H7 (cell line): Measurements from ENCODE around the gene NMRAL1. TPM values are rescaled to one million over a fixed set of nuclear protein-coding genes. Genes with fewer than 3 reads are reported as not detected.

Experiments used
- DNase-seq: peaks from one replicate; pipeline ENCODE4 v3.0.0; 2012
- H3K27me3 ChIP-seq: 2 replicates; pipeline ENCODE4 v1.6.0; 2011; ENCODE audit warnings: mild to moderate bottlenecking, low read length; ENCODE audit not compliant: control insufficient read depth, insufficient read depth
- H3K36me3 ChIP-seq: replicated peaks from 2 replicates; pipeline ENCODE4 v1.5.1; 2011; ENCODE audit warnings: low read length; ENCODE audit not compliant: control insufficient read depth, insufficient read depth
- H3K4me3 ChIP-seq: 2 replicates; pipeline ENCODE4 v1.5.1; 2011; ENCODE audit warnings: low read depth, mild to moderate bottlenecking, control low read depth, low read length, moderate library complexity; ENCODE audit not compliant: insufficient read depth
- total RNA-seq: library from RNA; depleted of rRNA; stranded (reverse); fragments of >200 nt; shearing (Covaris generic); gene quantifications from 2 replicates; pipeline ENCODE4 v1.2.3, GENCODE V29; 2014

The NMRAL1 gene
- total RNA-seq, 1 experiment from 2014 or later, result 102 TPM

GRCh38 chr16:4433914-4434787 is 40.3 kb downstream of the NMRAL1 start:
- H3K4me3 ChIP-seq, result no peak overlapping the region
- no peak for DNase-seq
- H3K27me3 ChIP-seq, result no peaks in the 10 kb centered on the region
- H3K36me3 ChIP-seq, result peaks cover 17% of the 10 kb centered on the region

GRCh38 chr16:4433228-4433627 is 41.2 kb downstream of the NMRAL1 start:
- Histone ChIP-seq H3K27me3 (no peaks in the 10 kb centered on the region), H3K4me3 (no peak overlapping the region), H3K36me3 (peaks cover 15% of the 10 kb centered on the region)
- DNase-seq, result no peak

GRCh38 chr16:4431023-4431422 is 43.4 kb downstream of the NMRAL1 start:
- no peak for DNase-seq
- Histone ChIP-seq H3K4me3 (no peak overlapping the region), H3K36me3 (peaks cover 11% of the 10 kb centered on the region), H3K27me3 (no peaks in the 10 kb centered on the region)

- no peaks in the 10 kb centered on the region for H3K27me3 ChIP-seq
- H3K4me3 ChIP-seq, result no peak overlapping the region
- peaks cover 1% of the 10 kb centered on the region for H3K36me3 ChIP-seq
- DNase-seq, result no peak
Observed at GRCh38 chr16:4428500-4428899, 45.9 kb downstream of the NMRAL1 start.

GRCh38 chr16:4426722-4427372 is 47.6 kb downstream of the NMRAL1 start:
- peak overlapping the region; percentile 89 for H3K4me3 ChIP-seq
- no peaks in the 10 kb centered on the region for H3K27me3 ChIP-seq
- peaks cover 1% of the 10 kb centered on the region for H3K36me3 ChIP-seq
- DNase-seq, result no peak

GRCh38 chr16:4426021-4426684 is 48.3 kb downstream of the NMRAL1 start:
- no peaks in the 10 kb centered on the region for H3K27me3 ChIP-seq
- peak overlapping the region; percentile 89 for H3K4me3 ChIP-seq
- peaks cover 1% of the 10 kb centered on the region; the same call in 1 of the 2 replicates for H3K36me3 ChIP-seq
- DNase-seq, result peak; percentile 73

- peak; percentile 99 for DNase-seq
- H3K36me3 ChIP-seq, result 0 out of 2 replicates have a peak, but pooled peaks cover 1% of the 10 kb centered on the region
- H3K27me3 ChIP-seq, result no peaks in the 10 kb centered on the region
- H3K4me3 ChIP-seq, result peak within 1 kb of the TSS; percentile 89
Observed at GRCh38 chr16:4425378-4426020, 48.9 kb downstream of the NMRAL1 start, which contains the start of gene DNAJA3. Gene DNAJA3 (plus strand): TSS chr16:4425868. CDS start chr16:4425882, 14 bp downstream.

GRCh38 chr16:4420505-4421105 is 53.8 kb downstream of the NMRAL1 start:
- Histone ChIP-seq H3K36me3 (no peaks in the 10 kb centered on the region), H3K4me3 (no peak overlapping the region), H3K27me3 (no peaks in the 10 kb centered on the region; the same call in 1 of the 2 replicates)
- no peak for DNase-seq

- Histone ChIP-seq H3K4me3 (no peak overlapping the region), H3K27me3 (no peaks in the 10 kb centered on the region; the same call in 1 of the 2 replicates), H3K36me3 (no peaks in the 10 kb centered on the region)
- DNase-seq, result no peak
Observed at GRCh38 chr16:4419402-4419959, 54.9 kb downstream of the NMRAL1 start.

- H3K36me3 ChIP-seq, result peaks cover 2% of the 10 kb centered on the region
- no peaks in the 10 kb centered on the region; the same call in 1 of the 2 replicates for H3K27me3 ChIP-seq
- peak; percentile 99 for DNase-seq
- H3K4me3 ChIP-seq, result peak within 1 kb of the TSS; percentile 90
Observed at GRCh38 chr16:4416200-4417032, 58.0 kb downstream of the NMRAL1 start, which contains the start of gene CORO7. Gene CORO7 (minus strand): TSS chr16:4416596. CDS start chr16:4416518, 78 bp downstream.

- peak; percentile 87 for DNase-seq
- Histone ChIP-seq H3K27me3 (no peaks in the 10 kb centered on the region; the same call in 1 of the 2 replicates), H3K36me3 (peaks cover 2% of the 10 kb centered on the region), H3K4me3 (peak overlapping the region; percentile 90)
Observed at GRCh38 chr16:4415538-4416199, 58.8 kb downstream of the NMRAL1 start.

- Histone ChIP-seq H3K4me3 (no peak overlapping the region), H3K36me3 (peaks cover 2% of the 10 kb centered on the region), H3K27me3 (no peaks in the 10 kb centered on the region; the same call in 1 of the 2 replicates)
- no peak for DNase-seq
Observed at GRCh38 chr16:4414187-4414917, 60.1 kb downstream of the NMRAL1 start.
